Fibroblast of the aortic adventitia (primary cell): ENCODE data around the gene FMNL3. TPM values are rescaled to one million over a fixed set of nuclear protein-coding genes. Genes with fewer than 3 reads are reported as not detected.

Source experiments
- DNase-seq: peaks from one replicate; pipeline ENCODE4 v3.0.0-alpha.2; 2010; ENCODE audit warnings: low read depth
- H3K4me3 ChIP-seq: 2 replicates; pipeline ENCODE4 v1.5.1; 2011; ENCODE audit warnings: low read depth, mild to moderate bottlenecking, control low read depth, low read length, moderate library complexity
- CTCF ChIP-seq: IDR thresholded peaks from 2 replicates; pipeline ENCODE4 v1.5.1; 2011; ENCODE audit warnings: mild to moderate bottlenecking, low read length, control low read depth, inconsistent platforms; ENCODE audit not compliant: insufficient read depth
- total RNA-seq: library from RNA; depleted of rRNA; stranded (reverse); fragments of >200 nt; gene quantifications from 2 replicates; pipeline ENCODE4 v1.2.3, GENCODE V29; 2012; ENCODE audit warnings: low replicate concordance

The FMNL3 gene
- total RNA-seq, 1 donor: 20.8 TPM

GRCh38 chr12:49652921-49653520 is 54.2 kb downstream of the FMNL3 start:
- H3K4me3 ChIP-seq: no peak overlapping the region
- TF ChIP-seq CTCF: no peak
- no peak for DNase-seq

DNA sequence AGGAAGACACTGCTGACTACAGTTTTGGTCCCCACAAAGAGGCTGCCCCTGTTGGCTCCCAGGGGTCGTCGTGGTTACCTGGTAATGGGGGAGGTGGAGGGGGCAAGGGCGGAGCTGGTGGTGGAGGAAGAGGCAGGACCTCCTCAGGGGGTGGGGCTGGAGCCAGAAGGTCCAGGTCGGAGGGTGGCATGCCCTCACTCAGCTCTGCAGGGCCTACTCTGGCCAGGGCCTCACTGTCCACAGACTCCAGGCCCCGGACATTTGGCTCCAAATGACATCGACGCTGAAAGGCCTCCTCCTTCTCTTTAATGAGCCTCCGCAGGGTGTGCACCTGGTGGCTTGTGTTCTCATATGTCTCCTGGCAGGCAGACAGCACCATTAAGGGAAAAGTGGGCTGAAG is 55.4 kb downstream of the FMNL3 start:
- H3K4me3 ChIP-seq: no peak overlapping the region
- DNase-seq: no peak
- no peak for TF ChIP-seq CTCF

DNA sequence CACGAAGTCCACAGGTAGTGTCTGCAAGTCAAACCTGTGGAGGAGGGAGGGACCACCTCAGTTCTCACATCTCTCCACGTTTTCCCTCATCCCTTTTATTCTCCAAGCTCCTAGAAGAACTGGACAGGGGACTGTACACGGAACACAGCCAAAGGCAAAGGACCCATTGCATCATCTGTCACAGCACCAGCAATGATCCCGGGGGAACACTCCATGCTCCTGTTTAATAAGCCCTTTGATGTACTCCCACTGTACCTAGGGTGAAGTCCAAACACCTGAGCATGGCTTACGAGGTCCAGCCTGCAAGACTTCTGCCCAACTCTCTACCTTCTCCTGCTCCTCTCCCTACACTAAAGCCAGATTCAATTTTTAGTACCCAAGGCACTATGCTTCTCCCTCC is 57.3 kb downstream of the FMNL3 start:
- H3K4me3 ChIP-seq: no peak overlapping the region
- no peak for DNase-seq
- TF ChIP-seq CTCF: no peak

- H3K4me3 ChIP-seq: no peak overlapping the region
- DNase-seq: no peak
- no peak for TF ChIP-seq CTCF
These were observed 57.8 kb downstream of the FMNL3 start for GRCh38 chr12:49649445-49649844.

DNA sequence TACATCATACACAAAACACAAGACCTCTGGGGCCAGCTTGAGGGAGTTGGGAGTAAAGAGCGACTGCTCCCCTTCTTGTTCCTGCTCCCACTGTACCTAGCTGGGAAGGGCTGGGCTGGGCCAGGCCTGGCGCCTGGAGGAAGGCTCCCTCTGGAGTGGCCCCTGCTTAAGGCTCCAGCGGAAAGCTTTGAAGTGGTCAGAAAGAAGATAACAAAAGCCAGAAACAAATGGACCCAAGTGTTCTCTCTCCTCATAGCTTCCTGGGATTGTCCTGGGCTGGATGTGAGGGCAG is 58.5 kb downstream of the FMNL3 start:
- DNase-seq: no peak
- H3K4me3 ChIP-seq: no peak overlapping the region
- TF ChIP-seq CTCF: no peak

DNA sequence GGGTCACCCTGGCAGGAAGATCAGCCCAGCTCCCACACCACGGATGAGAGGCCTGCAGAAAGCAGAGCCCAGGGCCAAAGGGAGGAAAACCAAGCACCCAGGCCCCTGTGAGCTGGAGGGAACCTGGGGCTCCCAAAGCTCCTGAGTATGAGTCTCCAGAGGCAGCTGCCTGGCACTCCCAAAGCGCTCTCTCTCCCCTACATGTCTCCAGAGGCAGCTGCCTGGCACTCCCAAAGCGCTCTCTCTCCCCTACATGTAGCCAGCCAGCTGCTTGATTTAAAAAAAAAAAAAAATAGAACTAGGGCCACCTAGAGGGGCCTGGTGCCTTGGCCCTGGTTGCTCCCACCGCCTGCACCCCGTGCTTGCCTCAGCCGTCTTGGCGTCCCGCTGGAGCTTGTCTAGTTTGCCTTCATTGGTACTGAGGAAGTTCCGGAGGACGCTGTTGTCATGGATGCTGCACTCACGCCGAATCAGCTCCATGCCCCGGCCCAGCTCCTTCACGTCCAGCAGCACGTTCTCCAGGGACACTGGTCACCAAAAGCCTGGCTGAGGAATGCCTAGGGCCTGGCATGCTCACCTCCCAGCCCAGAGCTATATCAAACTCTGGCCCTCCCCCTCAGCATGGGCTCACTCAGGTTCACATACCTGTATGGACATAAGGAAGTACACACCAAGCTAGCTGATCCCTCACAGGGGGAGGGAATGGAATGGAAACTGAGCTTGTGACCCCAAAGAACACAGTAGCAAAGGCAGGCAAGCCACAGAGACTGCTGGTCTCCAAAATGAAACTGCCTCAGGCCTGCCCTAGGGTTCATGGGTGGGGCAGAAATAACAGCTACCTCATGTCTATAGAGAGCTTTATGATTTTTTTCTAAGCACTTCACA is 59.1 kb downstream of the FMNL3 start:
- TF ChIP-seq CTCF: no peak
- no peak overlapping the region for H3K4me3 ChIP-seq
- DNase-seq: no peak
